ENCODE results near the gene CROCC2.

DNA sequence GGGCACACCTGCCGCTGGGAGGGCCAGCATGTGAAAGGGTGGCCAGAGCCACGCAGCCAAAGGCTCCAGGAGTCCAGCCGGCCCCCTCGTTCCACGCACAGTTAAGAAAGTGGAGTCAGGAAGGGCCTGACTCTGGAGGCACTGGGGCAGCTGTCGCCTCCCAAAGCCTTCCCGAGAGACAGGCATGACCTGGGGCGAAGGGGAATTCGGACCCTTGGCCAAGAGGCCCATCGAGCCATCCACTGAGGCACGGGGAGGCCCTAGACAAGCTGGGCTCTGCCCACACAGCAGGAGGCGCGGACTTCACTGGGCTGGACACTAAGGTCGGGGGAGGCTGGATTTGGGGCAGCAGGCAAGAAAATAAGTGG, 53.8 kb downstream of the CROCC2 start:
- TF ChIP-seq CTCF (IDR thresholded peaks at IDR 0.05) (no peak), POLR2AphosphoS5 (IDR thresholded peaks at IDR 0.05) (no peak), POLR2A (IDR thresholded peaks at IDR 0.05) (no peak)
